Measurements from ENCODE around the gene HEXB.

The HEXB gene

GRCh38 chr5:74640450-74640953 lies 44.5 kb upstream of the HEXB start, which contains the start of gene ENC1:
TSS of gene ENC1 (minus strand) at chr5:74640728. CDS start at chr5:74636485, 4,243 bp downstream.
- H3K4me3 ChIP-seq (ENCODE audit: low read depth, low read length): peak within 1 kb of the TSS; percentile 73
- DNase-seq (ENCODE audit: low read depth): peak; percentile 56
- TF ChIP-seq, protein P1, sequence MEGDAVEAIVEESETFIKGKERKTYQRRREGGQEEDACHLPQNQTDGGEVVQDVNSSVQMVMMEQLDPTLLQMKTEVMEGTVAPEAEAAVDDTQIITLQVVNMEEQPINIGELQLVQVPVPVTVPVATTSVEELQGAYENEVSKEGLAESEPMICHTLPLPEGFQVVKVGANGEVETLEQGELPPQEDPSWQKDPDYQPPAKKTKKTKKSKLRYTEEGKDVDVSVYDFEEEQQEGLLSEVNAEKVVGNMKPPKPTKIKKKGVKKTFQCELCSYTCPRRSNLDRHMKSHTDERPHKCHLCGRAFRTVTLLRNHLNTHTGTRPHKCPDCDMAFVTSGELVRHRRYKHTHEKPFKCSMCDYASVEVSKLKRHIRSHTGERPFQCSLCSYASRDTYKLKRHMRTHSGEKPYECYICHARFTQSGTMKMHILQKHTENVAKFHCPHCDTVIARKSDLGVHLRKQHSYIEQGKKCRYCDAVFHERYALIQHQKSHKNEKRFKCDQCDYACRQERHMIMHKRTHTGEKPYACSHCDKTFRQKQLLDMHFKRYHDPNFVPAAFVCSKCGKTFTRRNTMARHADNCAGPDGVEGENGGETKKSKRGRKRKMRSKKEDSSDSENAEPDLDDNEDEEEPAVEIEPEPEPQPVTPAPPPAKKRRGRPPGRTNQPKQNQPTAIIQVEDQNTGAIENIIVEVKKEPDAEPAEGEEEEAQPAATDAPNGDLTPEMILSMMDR (IDR thresholded peaks at IDR 0.05; ENCODE audit: control insufficient read depth, extremely low read depth, insufficient read depth): peak; percentile 69

GRCh38 chr5:74640954-74641734 lies 43.9 kb upstream of the HEXB start:
- TF ChIP-seq, protein P1 (IDR thresholded peaks at IDR 0.05; ENCODE audit: control insufficient read depth, extremely low read depth, insufficient read depth): no peak
- peak overlapping the region; percentile 73 for H3K4me3 ChIP-seq (ENCODE audit: low read depth, low read length)
- no peak for DNase-seq (ENCODE audit: low read depth)

DNA sequence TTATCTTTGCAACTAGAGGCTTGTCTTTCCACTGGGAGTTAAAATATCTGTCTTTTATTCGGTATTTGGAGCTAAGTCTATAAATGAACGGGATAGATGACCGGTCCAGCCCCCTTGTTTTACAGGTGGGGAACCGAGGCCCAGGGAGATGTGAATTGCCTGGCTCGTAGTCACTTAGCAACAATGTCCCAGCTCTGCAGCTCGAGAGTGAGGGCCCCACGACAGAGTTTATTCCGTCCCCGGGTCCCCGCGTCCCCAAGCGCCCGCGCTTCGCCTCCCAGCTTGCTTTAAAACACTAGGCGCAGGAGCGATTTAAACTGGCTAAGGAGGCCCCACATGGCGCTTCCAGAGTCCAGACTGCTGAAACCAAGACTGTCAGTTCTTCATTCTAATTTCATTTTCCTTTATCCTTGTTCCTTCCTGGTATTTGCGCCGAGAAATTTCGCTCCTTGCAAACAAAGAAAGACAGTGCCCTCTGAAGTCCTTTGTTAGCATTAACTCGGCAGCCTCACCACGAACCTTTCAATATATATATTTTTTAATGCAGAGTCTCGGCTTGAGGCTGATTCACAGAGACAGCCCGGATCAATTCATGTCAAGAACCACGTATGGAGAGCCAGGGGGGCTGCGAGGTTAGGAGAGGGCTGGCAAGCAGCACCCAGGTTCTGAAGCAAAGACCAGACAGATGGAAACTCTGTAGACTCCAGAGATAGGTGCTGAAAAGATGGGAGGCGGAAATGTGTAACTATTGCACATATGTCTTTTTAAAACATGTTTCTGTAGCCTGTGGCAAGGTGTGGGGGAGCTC lies 43.1 kb upstream of the HEXB start:
- no peak overlapping the region for H3K4me3 ChIP-seq (ENCODE audit: low read depth, low read length)
- TF ChIP-seq, protein P1 (IDR thresholded peaks at IDR 0.05; ENCODE audit: control insufficient read depth, extremely low read depth, insufficient read depth): peak; percentile 73
- peak; percentile 62 for DNase-seq (ENCODE audit: low read depth)

DNA sequence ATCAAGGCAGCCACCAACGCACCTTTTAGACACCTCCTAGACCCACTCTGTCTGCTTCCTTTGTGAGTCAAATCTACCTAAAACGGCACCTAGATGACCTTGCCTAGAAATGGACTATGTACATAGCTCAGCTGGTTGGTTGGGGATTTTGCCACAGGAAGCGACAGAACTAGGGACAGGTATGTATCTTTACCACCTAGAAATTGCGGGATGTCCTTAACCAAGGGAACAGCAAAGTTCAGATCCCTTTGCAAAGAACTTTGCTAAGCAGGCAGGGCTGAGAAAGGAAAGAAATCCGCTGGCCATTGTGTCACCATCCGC lies 42.5 kb upstream of the HEXB start:
- TF ChIP-seq, protein P1 (IDR thresholded peaks at IDR 0.05; ENCODE audit: control insufficient read depth, extremely low read depth, insufficient read depth): no peak
- DNase-seq (ENCODE audit: low read depth): no peak
- no peak overlapping the region for H3K4me3 ChIP-seq (ENCODE audit: low read depth, low read length)

GRCh38 chr5:74643111-74643562 lies 41.9 kb upstream of the HEXB start:
- DNase-seq (ENCODE audit: low read depth): no peak
- no peak overlapping the region for H3K4me3 ChIP-seq (ENCODE audit: low read depth, low read length)
- TF ChIP-seq, protein P1 (IDR thresholded peaks at IDR 0.05; ENCODE audit: control insufficient read depth, extremely low read depth, insufficient read depth): no peak

DNA sequence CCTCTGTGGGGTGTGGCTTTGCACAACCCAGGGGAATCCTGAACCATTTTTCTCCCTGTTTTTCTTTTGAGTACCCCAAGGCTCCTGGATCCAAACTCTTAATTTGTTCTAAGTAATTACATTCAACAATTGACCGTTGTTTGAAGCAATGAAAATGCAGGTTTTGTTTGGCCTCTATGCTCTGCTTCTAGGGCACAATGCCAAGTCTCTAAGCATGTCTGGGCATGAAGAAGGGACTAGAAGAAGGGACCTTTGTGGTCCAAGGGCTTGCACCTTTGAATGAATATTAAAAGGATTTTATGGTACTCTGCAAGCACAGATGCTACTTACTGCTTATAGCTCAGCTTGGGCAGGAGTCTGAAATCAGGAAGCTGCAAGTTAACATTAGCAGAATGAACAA lies 37.9 kb upstream of the HEXB start:
- TF ChIP-seq, protein P1 (IDR thresholded peaks at IDR 0.05; ENCODE audit: control insufficient read depth, extremely low read depth, insufficient read depth): no peak
- no peak for DNase-seq (ENCODE audit: low read depth)
- no peak overlapping the region for H3K4me3 ChIP-seq (ENCODE audit: low read depth, low read length)

All from LNCaP clone FGC (cell line).